Adrenal gland (tissue), 5 donors: Measurements from ENCODE around the gene RAI14.

Experiments
- POLR2A ChIP-seq, 2 donors: fragments of 450-650 bp; IDR thresholded peaks; one replicate each; pipeline ENCODE4 v1.6.1; 2017; ENCODE audit warnings: antibody characterized with exemption in 2 of 2, mild to moderate bottlenecking in 2 of 2, moderate library complexity in 1 of 2
- TF ChIP-seq, protein P1 (sequence below), 6 experiments: fragments of 450-650 bp in 4 of 6; fragments of 200-600 bp in 2 of 6; sonication (generic) in 1 of 6; IDR thresholded peaks; 1 replicate in 5 of 6; 2 replicates in 1 of 6; pipeline versions ENCODE4 v1.5.1 to v1.8.0; 2016 to 2021; ENCODE audit warnings: antibody characterized with exemption in 6 of 6, mild to moderate bottlenecking in 2 of 6, moderate library complexity in 1 of 6
- donor health status: DM: no; HTN: no; CAD: no.

DNA sequence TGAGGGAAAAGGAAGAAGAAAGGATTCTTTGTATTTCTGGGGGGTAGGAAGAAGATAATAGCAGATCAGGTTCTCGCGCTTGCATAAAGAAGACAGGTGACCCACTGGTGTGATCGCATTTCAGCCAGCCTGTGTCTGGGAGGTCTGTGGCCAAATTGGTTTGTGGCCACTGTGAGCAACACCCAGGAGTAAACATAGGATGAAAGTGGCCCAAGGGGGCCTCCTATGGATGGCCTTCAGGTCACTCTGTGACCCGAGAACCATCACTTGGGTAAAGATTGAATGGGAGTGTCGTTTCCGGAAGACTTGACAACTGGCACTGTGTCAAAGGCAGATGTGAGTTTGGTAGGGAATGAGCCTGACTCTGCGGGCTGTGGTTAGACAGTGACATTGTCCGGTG lies 34.2 kb downstream of the RAI14 start:
- TF ChIP-seq, protein P1, sequence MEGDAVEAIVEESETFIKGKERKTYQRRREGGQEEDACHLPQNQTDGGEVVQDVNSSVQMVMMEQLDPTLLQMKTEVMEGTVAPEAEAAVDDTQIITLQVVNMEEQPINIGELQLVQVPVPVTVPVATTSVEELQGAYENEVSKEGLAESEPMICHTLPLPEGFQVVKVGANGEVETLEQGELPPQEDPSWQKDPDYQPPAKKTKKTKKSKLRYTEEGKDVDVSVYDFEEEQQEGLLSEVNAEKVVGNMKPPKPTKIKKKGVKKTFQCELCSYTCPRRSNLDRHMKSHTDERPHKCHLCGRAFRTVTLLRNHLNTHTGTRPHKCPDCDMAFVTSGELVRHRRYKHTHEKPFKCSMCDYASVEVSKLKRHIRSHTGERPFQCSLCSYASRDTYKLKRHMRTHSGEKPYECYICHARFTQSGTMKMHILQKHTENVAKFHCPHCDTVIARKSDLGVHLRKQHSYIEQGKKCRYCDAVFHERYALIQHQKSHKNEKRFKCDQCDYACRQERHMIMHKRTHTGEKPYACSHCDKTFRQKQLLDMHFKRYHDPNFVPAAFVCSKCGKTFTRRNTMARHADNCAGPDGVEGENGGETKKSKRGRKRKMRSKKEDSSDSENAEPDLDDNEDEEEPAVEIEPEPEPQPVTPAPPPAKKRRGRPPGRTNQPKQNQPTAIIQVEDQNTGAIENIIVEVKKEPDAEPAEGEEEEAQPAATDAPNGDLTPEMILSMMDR (IDR thresholded peaks at IDR 0.05) = no peak
- no peak for TF ChIP-seq POLR2A (IDR thresholded peaks at IDR 0.05)
